ENCODE data around the gene DEFB114. TPM values are rescaled to one million over a fixed set of nuclear protein-coding genes. Genes with fewer than 3 reads are reported as not detected.

The DEFB114 gene
- total and polyA plus RNA-seq, 12 donors, result not detected

GRCh38 chr6:49913636-49914375 is 50.2 kb downstream of the DEFB114 start:
- no peaks in the 10 kb centered on the region for H3K9me3 ChIP-seq (replicated peaks in 1 of 3)
- WGBS, 4 donors, result 76 to 85% (median 79%) methylated on average over 6 of the region's 6 CpGs
- no peak overlapping the region for H3K4me3 ChIP-seq
- TF ChIP-seq, protein P1, sequence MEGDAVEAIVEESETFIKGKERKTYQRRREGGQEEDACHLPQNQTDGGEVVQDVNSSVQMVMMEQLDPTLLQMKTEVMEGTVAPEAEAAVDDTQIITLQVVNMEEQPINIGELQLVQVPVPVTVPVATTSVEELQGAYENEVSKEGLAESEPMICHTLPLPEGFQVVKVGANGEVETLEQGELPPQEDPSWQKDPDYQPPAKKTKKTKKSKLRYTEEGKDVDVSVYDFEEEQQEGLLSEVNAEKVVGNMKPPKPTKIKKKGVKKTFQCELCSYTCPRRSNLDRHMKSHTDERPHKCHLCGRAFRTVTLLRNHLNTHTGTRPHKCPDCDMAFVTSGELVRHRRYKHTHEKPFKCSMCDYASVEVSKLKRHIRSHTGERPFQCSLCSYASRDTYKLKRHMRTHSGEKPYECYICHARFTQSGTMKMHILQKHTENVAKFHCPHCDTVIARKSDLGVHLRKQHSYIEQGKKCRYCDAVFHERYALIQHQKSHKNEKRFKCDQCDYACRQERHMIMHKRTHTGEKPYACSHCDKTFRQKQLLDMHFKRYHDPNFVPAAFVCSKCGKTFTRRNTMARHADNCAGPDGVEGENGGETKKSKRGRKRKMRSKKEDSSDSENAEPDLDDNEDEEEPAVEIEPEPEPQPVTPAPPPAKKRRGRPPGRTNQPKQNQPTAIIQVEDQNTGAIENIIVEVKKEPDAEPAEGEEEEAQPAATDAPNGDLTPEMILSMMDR (IDR thresholded peaks at IDR 0.05), result no peak
- TF ChIP-seq POLR2A (IDR thresholded peaks at IDR 0.05), result no peak
- peaks cover 0 to 7% of the 10 kb centered on the region in 2 donors for H3K4me1 ChIP-seq (replicated peaks in 1 of 2)
- no peak overlapping the region for H3K27ac ChIP-seq
- no peaks in the 10 kb centered on the region for H3K36me3 ChIP-seq (replicated peaks in 1 of 2)
- no peaks in the 10 kb centered on the region for H3K27me3 ChIP-seq
- intact Hi-C loops (cut with DNase I), result no loop called here
- no peak for DNase-seq

DNA sequence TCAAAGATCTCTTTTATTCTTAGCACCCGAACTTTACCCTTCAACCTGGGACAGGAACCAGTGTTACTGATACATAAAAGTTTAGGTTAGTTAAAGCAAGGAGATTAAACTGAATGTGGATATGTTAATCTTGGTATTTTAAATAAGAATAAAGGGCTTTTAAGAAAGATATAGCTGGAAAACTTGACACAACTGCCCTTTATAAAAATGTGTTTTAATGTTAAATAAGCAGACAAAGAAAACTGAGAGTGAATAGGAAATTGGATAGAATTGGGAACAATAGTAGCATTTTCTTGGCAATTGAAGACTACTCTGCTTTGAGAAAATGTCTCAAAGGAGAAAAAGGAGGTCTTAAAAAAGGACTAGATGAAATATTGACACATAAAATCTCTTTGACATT is 51.8 kb downstream of the DEFB114 start:
- intact Hi-C loops (cut with DNase I), result no loop called here
- no peak overlapping the region for H3K27ac ChIP-seq
- H3K36me3 ChIP-seq (replicated peaks in 1 of 2), result no peaks in the 10 kb centered on the region
- no peak for DNase-seq
- WGBS, 4 donors, result 70 to 87% (median 79%) methylated on average over 1 of the region's 1 CpG
- no peak for TF ChIP-seq POLR2A (IDR thresholded peaks at IDR 0.05)
- TF ChIP-seq, protein P1 (IDR thresholded peaks at IDR 0.05), result no peak
- no peaks in the 10 kb centered on the region for H3K9me3 ChIP-seq (replicated peaks in 1 of 3)
- H3K27me3 ChIP-seq, result no peaks in the 10 kb centered on the region
- peaks cover 0 to 7% of the 10 kb centered on the region in 2 donors for H3K4me1 ChIP-seq (replicated peaks in 1 of 2)
- H3K4me3 ChIP-seq, result no peak overlapping the region

DNA sequence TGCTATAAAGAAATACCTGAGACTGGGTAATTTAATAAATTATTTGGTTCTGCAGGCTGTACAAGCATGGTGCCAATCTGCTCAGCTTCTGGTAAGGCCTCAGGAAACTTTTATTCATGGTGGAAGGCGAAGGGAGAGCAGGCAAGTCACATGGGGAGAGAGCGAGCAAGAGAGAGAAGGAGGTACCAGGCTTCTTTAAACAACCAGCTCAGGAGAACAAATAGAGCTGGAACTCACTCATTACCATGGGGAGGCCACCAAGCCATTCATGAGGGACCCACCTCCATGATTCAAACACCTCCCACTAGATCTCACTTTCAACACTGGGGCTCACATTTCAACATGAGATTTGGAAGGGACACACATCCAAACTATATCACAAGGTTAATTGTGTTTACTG is 52.7 kb downstream of the DEFB114 start:
- no peak overlapping the region for H3K27ac ChIP-seq
- intact Hi-C loops (cut with DNase I), result no loop called here

More for the DNA sequence above, 52.7 kb downstream of the DEFB114 start:
- peaks cover 0 to 7% of the 10 kb centered on the region in 2 donors for H3K4me1 ChIP-seq (replicated peaks in 1 of 2)
- DNase-seq, result no peak
- no peaks in the 10 kb centered on the region for H3K27me3 ChIP-seq
- H3K36me3 ChIP-seq (replicated peaks in 1 of 2), result no peaks in the 10 kb centered on the region
- no peak overlapping the region for H3K4me3 ChIP-seq
- WGBS, 4 donors, result 85 to 91% (median 90%) methylated on average over 2 of the region's 2 CpGs
- TF ChIP-seq POLR2A (IDR thresholded peaks at IDR 0.05), result no peak
- H3K9me3 ChIP-seq (replicated peaks in 1 of 3), result no peaks in the 10 kb centered on the region

Other genes starting within 250 kb of the DEFB114 start
- under 1 TPM in 1 of 9 donors, not detected in 8; 0.06 TPM for gene CRISP3, start 219.8 kb downstream of the DEFB114 start, total RNA-seq
- gene CRISP3, start 219.8 kb downstream of the DEFB114 start, polyA plus RNA-seq, result under 1 TPM in 2 of 3 donors, not detected in 1; 0.07 to 0.08 TPM
- gene PGK2, start 176.9 kb downstream of the DEFB114 start, total RNA-seq, result not detected
- gene PGK2, start 176.9 kb downstream of the DEFB114 start, polyA plus RNA-seq, result not detected
- not detected for gene CRISP1, start 97.6 kb downstream of the DEFB114 start, total RNA-seq
- not detected for gene CRISP1, start 97.6 kb downstream of the DEFB114 start, polyA plus RNA-seq
- not detected for gene DEFB113, start 5.5 kb upstream of the DEFB114 start, total RNA-seq
- not detected for gene DEFB113, start 5.5 kb upstream of the DEFB114 start, polyA plus RNA-seq
- not detected for gene DEFB110, start 57.8 kb upstream of the DEFB114 start, total RNA-seq
- gene DEFB110, start 57.8 kb upstream of the DEFB114 start, polyA plus RNA-seq, result not detected
- not detected for gene DEFB112, start 85.8 kb upstream of the DEFB114 start, total RNA-seq
- not detected for gene DEFB112, start 85.8 kb upstream of the DEFB114 start, polyA plus RNA-seq

All from adrenal gland (tissue), 12 donors.